Vagina (tissue), 2 donors: ENCODE data around the gene DNAJC22.

Source experiments
- CTCF ChIP-seq, 3 experiments: fragments of 450-650 bp in 2 of 3; fragments of 200-600 bp in 1 of 3; sonication (generic) in 1 of 3; IDR thresholded peaks; one replicate each; pipeline ENCODE4 v1.5.1; 2017 to 2019; ENCODE audit warnings: antibody characterized with exemption in 3 of 3, mild to moderate bottlenecking in 2 of 3, moderate library complexity in 2 of 3
- POLR2AphosphoS5 ChIP-seq, 2 donors: sonication (generic); formaldehyde crosslinking; IDR thresholded peaks; one replicate each; pipeline ENCODE4 v1.9.0; 2017; ENCODE audit warnings: antibody characterized with exemption in 2 of 2, mild to moderate bottlenecking in 2 of 2, low read depth in 1 of 2; ENCODE audit not compliant: insufficient read depth in 1 of 2

- no peak for TF ChIP-seq CTCF (IDR thresholded peaks at IDR 0.05)
- TF ChIP-seq POLR2AphosphoS5 (IDR thresholded peaks at IDR 0.05; ENCODE audit: insufficient read depth in 1 of 2, low read depth in 1 of 2) = no peak
Measured at GRCh38 chr12:49332891-49333371, 13.8 kb upstream of the DNAJC22 start.
